HEK293T (cell line): ENCODE results near the gene KL.

ENCODE experiments used
- ARNT ChIP-seq: fragments of 450-650 bp; IDR thresholded peaks from 2 replicates; pipeline ENCODE4 v1.6.1; 2017; ENCODE audit warnings: mild to moderate bottlenecking
- BHLHE40 ChIP-seq: fragments of 450-650 bp; IDR thresholded peaks from 2 replicates; pipeline ENCODE4 v1.6.1; 2016; ENCODE audit warnings: mild to moderate bottlenecking, moderate library complexity, borderline replicate concordance
- FOXK2 ChIP-seq: fragments of 450-650 bp; IDR thresholded peaks from 2 replicates; pipeline ENCODE4 v1.6.1; 2016; ENCODE audit warnings: mild to moderate bottlenecking

DNA sequence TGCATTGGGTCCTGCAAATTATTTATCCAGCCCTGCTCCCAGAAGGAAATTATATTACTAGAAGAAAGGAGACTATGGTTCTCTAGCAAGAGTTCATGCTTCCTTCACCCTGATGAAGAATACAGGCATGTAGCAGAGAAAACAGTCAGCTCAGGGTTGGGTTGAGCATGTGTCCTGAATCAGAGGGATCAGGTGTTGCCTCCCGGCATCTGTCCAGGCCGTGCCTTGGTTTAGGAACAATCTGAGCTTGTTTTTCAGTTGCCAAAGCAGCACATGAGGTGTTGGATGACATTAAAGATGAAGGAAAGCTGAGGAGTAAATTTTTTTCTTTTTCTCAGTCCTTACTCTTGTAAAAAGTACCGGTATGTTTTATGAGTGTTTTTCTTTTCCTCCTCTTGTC is 62.0 kb downstream of the KL start:
- TF ChIP-seq FOXK2 (no peak), BHLHE40 (no peak), ARNT (no peak)
